NCI-H446 (cell line): ENCODE data around the gene LRRC30.

Experiments
- DNase-seq, 2 experiments: peaks; one replicate each; lab custom pipeline; 2025; lab: John Stamatoyannopoulos, UW

The LRRC30 gene

GRCh38 chr18:7237673-7238272 lies 6.9 kb downstream of the LRRC30 start:
- no peak for DNase-seq

- DNase-seq, result no peak
Observed at GRCh38 chr18:7242926-7243325, 12.0 kb downstream of the LRRC30 start.

GRCh38 chr18:7248877-7249276 lies 18.0 kb downstream of the LRRC30 start:
- no peak for DNase-seq

- no peak for DNase-seq
Observed at GRCh38 chr18:7254163-7254562, 23.3 kb downstream of the LRRC30 start.

- DNase-seq, result no peak
Observed at GRCh38 chr18:7255054-7255453, 24.2 kb downstream of the LRRC30 start.

- no peak for DNase-seq
Observed at GRCh38 chr18:7255643-7256042, 24.8 kb downstream of the LRRC30 start.

- DNase-seq, result no peak
Observed at GRCh38 chr18:7256618-7257425, 25.9 kb downstream of the LRRC30 start.

GRCh38 chr18:7257426-7257740 lies 26.5 kb downstream of the LRRC30 start:
- no peak for DNase-seq

GRCh38 chr18:7259475-7259874 lies 28.6 kb downstream of the LRRC30 start:
- DNase-seq, result no peak

- DNase-seq, result no peak
Observed at GRCh38 chr18:7261199-7261598, 30.3 kb downstream of the LRRC30 start.

- DNase-seq, result no peak
Observed at GRCh38 chr18:7267973-7268372, 37.1 kb downstream of the LRRC30 start.

GRCh38 chr18:7269942-7270341 lies 39.1 kb downstream of the LRRC30 start:
- DNase-seq, result no peak

GRCh38 chr18:7272311-7273049 lies 41.6 kb downstream of the LRRC30 start:
- peak in 1 of 2 experiments; percentile 6 for DNase-seq

GRCh38 chr18:7273301-7273921 lies 42.5 kb downstream of the LRRC30 start:
- DNase-seq, result no peak

- DNase-seq, result no peak
Observed at GRCh38 chr18:7281579-7281978, 50.7 kb downstream of the LRRC30 start.
